ENCODE data around the gene UBE2QL1. TPM values are rescaled to one million over a fixed set of nuclear protein-coding genes. Genes with fewer than 3 reads are reported as not detected.

The UBE2QL1 gene
- total RNA-seq, 1 donor from 2014 or later: 4.4 TPM

DNA sequence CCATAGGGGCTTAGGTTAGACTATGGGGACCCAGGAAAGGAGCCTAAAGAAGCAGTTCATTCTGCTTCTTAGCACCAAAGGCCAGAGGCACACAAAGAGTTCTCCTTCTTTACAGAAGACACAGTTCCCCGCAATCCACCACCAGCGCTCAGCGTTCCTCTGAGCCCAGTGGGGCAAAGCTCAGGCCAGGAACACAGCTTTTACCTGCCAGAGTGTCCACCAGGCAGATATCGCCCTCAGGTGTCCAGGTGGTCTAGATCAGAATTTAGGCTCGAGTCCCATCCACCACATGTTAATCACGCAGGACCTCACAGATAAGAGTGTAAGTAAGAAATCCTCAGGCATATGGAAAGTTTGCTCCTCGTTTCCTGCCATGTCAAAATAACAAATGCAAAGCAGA lies 53.0 kb downstream of the UBE2QL1 start:
- Mint-ChIP-seq H3K9me3 (peaks cover 10% of the 10 kb centered on the region), H3K4me3 (no peak overlapping the region), H3K27ac (no peak overlapping the region), H3K36me3 (no peaks in the 10 kb centered on the region), H3K4me1 (no peaks in the 10 kb centered on the region), H3K27me3 (ENCODE audit: low read depth) (peaks cover 38% of the 10 kb centered on the region)
- TF ChIP-seq, protein P1, sequence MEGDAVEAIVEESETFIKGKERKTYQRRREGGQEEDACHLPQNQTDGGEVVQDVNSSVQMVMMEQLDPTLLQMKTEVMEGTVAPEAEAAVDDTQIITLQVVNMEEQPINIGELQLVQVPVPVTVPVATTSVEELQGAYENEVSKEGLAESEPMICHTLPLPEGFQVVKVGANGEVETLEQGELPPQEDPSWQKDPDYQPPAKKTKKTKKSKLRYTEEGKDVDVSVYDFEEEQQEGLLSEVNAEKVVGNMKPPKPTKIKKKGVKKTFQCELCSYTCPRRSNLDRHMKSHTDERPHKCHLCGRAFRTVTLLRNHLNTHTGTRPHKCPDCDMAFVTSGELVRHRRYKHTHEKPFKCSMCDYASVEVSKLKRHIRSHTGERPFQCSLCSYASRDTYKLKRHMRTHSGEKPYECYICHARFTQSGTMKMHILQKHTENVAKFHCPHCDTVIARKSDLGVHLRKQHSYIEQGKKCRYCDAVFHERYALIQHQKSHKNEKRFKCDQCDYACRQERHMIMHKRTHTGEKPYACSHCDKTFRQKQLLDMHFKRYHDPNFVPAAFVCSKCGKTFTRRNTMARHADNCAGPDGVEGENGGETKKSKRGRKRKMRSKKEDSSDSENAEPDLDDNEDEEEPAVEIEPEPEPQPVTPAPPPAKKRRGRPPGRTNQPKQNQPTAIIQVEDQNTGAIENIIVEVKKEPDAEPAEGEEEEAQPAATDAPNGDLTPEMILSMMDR (IDR thresholded peaks at IDR 0.05; ENCODE audit: unreplicated experiment): no peak
- DNase-seq (ENCODE audit: low spot score in 2 of 2, unreplicated experiment in 2 of 2): no peak

DNA sequence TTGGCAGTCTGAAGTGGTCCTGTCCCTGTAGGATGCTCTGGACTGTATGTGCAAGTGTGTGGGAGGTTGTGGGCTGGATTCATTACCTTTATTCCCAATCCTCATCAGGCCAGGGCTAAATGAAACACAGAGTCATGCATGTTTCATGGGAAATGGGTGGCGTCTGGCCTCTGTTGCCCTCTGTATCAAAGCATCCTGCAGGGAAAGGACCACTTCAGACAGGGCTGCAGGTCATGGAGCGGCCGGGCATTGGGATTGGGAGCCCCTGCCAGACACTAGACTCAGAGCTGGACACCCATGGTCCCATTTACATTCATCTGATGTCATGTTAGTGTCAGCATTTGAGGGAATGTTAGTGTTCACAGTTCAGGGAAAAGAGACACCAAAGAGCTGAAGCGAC lies 53.8 kb downstream of the UBE2QL1 start:
- H3K4me1 Mint-ChIP-seq: no peaks in the 10 kb centered on the region
- H3K9me3 Mint-ChIP-seq: peaks cover 10% of the 10 kb centered on the region
- H3K4me3 Mint-ChIP-seq: no peak overlapping the region
- TF ChIP-seq, protein P1 (IDR thresholded peaks at IDR 0.05; ENCODE audit: unreplicated experiment): no peak
- no peaks in the 10 kb centered on the region for H3K36me3 Mint-ChIP-seq
- no peak overlapping the region for H3K27ac Mint-ChIP-seq
- H3K27me3 Mint-ChIP-seq (ENCODE audit: low read depth): peaks cover 31% of the 10 kb centered on the region
- no peak for DNase-seq (ENCODE audit: low spot score in 2 of 2, unreplicated experiment in 2 of 2)

DNA sequence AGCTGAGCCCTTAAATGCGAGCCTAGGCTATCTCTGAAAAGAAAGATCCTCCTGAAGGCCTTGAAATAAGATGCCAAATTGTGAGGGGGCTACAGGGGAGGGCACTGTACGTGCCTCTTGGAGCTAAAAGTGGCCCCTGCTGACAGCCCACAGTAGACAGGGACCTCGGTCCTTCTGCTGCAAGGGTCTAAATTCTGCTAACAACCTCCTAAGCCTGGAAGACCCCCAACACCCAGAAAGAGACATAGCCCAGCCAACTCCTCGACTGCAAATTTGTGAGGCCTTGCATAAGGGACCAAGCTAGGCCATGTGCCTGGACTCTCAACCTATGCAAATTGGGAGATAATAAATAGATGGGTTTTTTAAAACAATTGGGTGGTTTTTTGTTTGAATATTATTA lies 54.7 kb downstream of the UBE2QL1 start:
- Mint-ChIP-seq H3K27me3 (ENCODE audit: low read depth) (peaks cover 22% of the 10 kb centered on the region), H3K4me1 (no peaks in the 10 kb centered on the region), H3K36me3 (no peaks in the 10 kb centered on the region), H3K9me3 (peaks cover 10% of the 10 kb centered on the region), H3K27ac (no peak overlapping the region), H3K4me3 (no peak overlapping the region)
- TF ChIP-seq, protein P1 (IDR thresholded peaks at IDR 0.05; ENCODE audit: unreplicated experiment): no peak
- DNase-seq (ENCODE audit: low spot score in 2 of 2, unreplicated experiment in 2 of 2): no peak

DNA sequence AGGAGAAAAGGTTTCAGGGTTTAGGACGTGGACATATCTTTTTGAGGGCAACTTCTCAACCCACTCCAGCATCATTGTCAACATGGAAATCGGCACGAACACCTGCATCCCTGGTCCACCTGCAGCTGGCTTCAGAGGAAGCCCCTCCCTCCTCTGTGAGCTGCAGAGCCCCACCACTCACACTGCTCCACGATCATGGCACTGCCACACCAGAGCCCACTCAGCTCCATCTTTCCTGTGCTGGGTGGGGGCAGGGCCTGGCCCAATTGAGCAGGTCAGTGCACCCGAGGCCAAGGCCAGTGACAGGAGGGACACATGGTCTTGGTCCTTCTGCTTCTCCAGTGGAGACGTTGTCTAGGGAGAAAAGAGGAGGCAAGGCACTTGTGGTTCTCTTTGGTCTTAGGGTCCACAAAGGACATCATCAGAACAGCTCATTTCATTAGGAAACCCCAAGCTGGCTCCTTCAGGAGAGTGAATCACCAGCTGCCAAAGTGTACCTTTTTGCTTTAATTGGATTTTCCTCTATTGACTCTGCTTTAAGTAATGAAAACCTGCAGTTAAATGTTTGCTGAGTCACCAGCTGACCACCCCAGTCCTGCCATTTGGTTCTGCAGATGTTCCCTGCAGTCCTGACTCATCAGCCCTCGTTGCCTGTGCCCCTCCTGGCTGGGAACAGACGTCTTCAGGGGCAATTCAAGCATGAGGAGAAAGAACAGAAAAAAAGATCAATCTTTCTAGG lies 56.2 kb downstream of the UBE2QL1 start:
- no peak overlapping the region for H3K4me3 Mint-ChIP-seq
- peaks cover 11% of the 10 kb centered on the region for H3K27me3 Mint-ChIP-seq (ENCODE audit: low read depth)
- peaks cover 10% of the 10 kb centered on the region for H3K9me3 Mint-ChIP-seq
- DNase-seq (ENCODE audit: low spot score in 2 of 2, unreplicated experiment in 2 of 2): no peak
- TF ChIP-seq, protein P1 (IDR thresholded peaks at IDR 0.05; ENCODE audit: unreplicated experiment): no peak
- no peak overlapping the region for H3K27ac Mint-ChIP-seq
- H3K36me3 Mint-ChIP-seq: no peaks in the 10 kb centered on the region
- no peaks in the 10 kb centered on the region for H3K4me1 Mint-ChIP-seq

DNA sequence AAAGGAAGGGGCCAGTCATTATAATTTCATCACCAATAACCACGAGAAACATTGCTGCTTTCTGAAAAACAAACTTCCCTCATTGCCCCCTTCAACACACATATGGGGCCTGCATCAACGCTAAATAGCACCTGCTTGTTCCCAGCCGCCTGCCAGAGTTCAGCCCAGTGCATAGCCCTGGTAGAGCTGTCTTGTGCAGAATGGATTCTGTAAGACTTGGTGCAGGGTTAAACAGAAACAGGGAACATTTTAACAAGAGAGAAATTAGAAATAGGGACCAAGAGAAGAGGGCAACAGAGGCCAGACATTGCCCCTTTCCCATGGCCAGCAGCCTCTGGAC lies 56.7 kb downstream of the UBE2QL1 start:
- H3K9me3 Mint-ChIP-seq: peaks cover 10% of the 10 kb centered on the region
- H3K4me1 Mint-ChIP-seq: no peaks in the 10 kb centered on the region
- TF ChIP-seq, protein P1 (IDR thresholded peaks at IDR 0.05; ENCODE audit: unreplicated experiment): no peak
- H3K36me3 Mint-ChIP-seq: no peaks in the 10 kb centered on the region
- no peak overlapping the region for H3K27ac Mint-ChIP-seq
- peaks cover 11% of the 10 kb centered on the region for H3K27me3 Mint-ChIP-seq (ENCODE audit: low read depth)
- no peak overlapping the region for H3K4me3 Mint-ChIP-seq
- no peak for DNase-seq (ENCODE audit: low spot score in 2 of 2, unreplicated experiment in 2 of 2)
